Kidney epithelial cell (primary cell): ENCODE data around the gene ESR1. TPM values are rescaled to one million over a fixed set of nuclear protein-coding genes. Genes with fewer than 3 reads are reported as not detected.

Source experiments
- DNase-seq: peaks from one replicate; pipeline ENCODE4 v3.0.0-alpha.2; 2010; ENCODE audit warnings: low read depth
- H3K27me3 ChIP-seq: 2 replicates; pipeline ENCODE4 v1.6.0; 2011; ENCODE audit warnings: low read length; ENCODE audit not compliant: control insufficient read depth, insufficient read depth
- H3K36me3 ChIP-seq: 2 replicates; pipeline ENCODE4 v1.5.1; 2011; ENCODE audit warnings: low read length; ENCODE audit not compliant: control insufficient read depth, insufficient read depth
- H3K4me3 ChIP-seq: 2 replicates; pipeline ENCODE4 v1.5.1; 2011; ENCODE audit warnings: low read depth, mild to moderate bottlenecking, control low read depth, low read length
- CTCF ChIP-seq: IDR thresholded peaks from 2 replicates; pipeline ENCODE4 v1.5.1; 2011; ENCODE audit warnings: mild to moderate bottlenecking, moderate library complexity, low read length, control low read depth, inconsistent platforms; ENCODE audit not compliant: insufficient read depth, poor library complexity, severe bottlenecking
- total RNA-seq: library from RNA; depleted of rRNA; stranded (reverse); fragments of >200 nt; gene quantifications from 2 replicates; pipeline ENCODE4 v1.2.3, GENCODE V29; 2015

The ESR1 gene
- total RNA-seq, 1 donor from 2014 or later, result not detected

- DNase-seq, result no peak
- Histone ChIP-seq H3K4me3 (no peak overlapping the region), H3K27me3 (no peaks in the 10 kb centered on the region), H3K36me3 (no peaks in the 10 kb centered on the region)
- TF ChIP-seq CTCF, result no peak
These were observed 359.0 kb downstream of the ESR1 start for GRCh38 chr6:152166497-152166896.

GRCh38 chr6:152166897-152167296 lies 359.4 kb downstream of the ESR1 start:
- Histone ChIP-seq H3K27me3 (no peaks in the 10 kb centered on the region), H3K36me3 (no peaks in the 10 kb centered on the region), H3K4me3 (no peak overlapping the region)
- no peak for TF ChIP-seq CTCF
- DNase-seq, result no peak

GRCh38 chr6:152167641-152168603 lies 360.4 kb downstream of the ESR1 start:
- H3K4me3 ChIP-seq, result no peak overlapping the region
- H3K27me3 ChIP-seq, result no peaks in the 10 kb centered on the region
- H3K36me3 ChIP-seq, result no peaks in the 10 kb centered on the region
- DNase-seq, result no peak
- no peak for TF ChIP-seq CTCF

GRCh38 chr6:152170313-152170701 lies 362.8 kb downstream of the ESR1 start:
- no peaks in the 10 kb centered on the region for H3K27me3 ChIP-seq
- no peak for DNase-seq
- TF ChIP-seq CTCF, result no peak
- H3K36me3 ChIP-seq, result no peaks in the 10 kb centered on the region
- H3K4me3 ChIP-seq, result no peak overlapping the region

GRCh38 chr6:152170702-152171667 lies 363.5 kb downstream of the ESR1 start:
- H3K4me3 ChIP-seq, result no peak overlapping the region
- H3K27me3 ChIP-seq, result no peaks in the 10 kb centered on the region
- TF ChIP-seq CTCF, result no peak
- DNase-seq, result peak; percentile 9
- H3K36me3 ChIP-seq, result no peaks in the 10 kb centered on the region
